Measurements from ENCODE around the gene PLAAT3.
"Not testable (repeated sequence)": the region's sequence is repeated elsewhere in the genome, so short reads cannot be mapped to it uniquely, and the experiment has no call there.

Gene PLAAT3

DNA sequence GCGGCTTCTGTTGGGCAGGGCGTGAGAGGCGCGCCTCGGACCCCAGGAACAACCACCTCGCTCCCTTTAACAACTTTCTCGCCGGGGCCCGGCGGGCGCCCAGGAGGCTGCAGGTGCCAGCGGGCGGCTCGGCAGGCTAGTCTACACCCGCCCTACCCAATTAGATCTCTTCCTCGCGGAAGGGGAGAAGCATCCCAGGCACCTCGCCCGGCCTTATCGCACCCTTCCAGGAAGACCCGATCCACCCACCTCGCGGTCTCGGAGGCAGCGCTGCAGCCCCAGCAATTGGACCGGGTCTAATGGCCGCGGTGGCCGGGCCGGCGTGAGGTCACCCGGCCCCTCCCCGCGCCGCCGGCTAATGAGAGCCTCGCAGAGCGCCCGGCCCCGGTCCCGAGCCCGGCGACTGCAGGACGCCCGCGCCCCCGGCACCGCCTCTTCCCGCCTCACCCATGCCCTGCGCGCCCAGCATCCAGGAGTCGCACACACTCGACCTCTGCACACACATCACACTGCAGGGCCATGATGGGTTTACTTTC, at the start of gene PLAAT3:
PLAAT3 (minus strand) TSS at position 298 of the 536 bp plus-strand sequence. CDS start 419 bp downstream, outside the sequence.
- DNase-seq = peak; percentile 70 to 90

- no peak for DNase-seq
Measured at GRCh38 chr11:63663809-63664208, 49.6 kb upstream of the PLAAT3 start.

DNA sequence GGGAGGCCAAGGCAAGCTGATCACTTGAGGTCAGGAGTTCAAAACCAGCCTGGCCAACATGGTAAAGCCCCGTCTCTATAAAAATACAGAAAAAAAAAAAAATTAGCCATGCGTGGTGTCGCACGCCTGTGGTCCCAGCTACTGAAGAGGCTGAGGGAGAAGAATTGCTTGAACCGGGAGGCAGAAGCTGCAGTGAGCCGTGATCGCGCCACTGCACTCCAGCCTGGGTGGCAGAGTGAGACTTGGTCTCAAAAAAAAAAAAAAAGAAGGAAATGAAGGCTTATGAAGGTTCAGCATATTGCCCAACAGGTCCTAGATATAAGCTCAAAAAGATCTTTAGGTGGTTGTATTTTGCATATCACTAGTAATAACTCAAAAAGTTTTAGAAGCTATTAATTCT, 46.7 kb upstream of the PLAAT3 start:
- no peak for DNase-seq

DNA sequence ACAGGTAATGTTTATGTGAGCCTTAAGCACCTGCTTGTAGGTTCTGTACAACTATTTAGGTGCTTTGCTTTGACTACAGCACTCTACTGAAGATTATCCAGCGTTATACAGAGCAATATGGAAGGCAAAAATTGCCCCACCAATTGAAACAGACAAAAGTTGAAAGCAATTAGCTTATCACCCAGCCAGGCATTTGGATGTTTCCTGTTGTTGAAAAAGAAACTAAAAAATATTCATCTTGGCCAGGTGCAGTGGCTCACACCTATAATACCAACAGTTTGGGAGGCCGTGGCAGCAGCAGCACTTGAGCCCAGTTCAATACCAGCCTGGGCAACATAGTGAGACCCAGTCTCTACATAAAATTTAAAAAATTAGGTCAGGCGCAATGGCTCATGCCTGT, 38.4 kb upstream of the PLAAT3 start:
- no peak for DNase-seq

GRCh38 chr11:63643205-63643604, 29.0 kb upstream of the PLAAT3 start:
- DNase-seq = no peak

DNA sequence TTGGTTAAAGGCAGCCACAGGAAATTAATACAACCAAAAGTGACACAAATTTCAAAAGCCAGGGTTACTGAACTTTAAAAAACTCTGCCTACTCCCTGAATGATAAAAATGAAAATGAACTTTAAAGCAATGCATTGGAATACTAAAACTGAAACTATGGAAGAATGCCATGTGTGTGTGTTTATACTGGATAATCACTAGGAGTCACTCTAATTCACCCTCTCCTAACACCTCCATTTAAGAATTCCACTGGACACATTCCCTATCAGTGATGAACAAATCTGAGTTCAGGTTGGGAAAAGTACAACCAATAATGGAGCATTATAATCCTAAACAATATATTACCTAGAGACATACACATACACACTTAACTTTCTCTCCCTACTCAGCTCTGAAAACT, 27.5 kb upstream of the PLAAT3 start:
- DNase-seq = no peak

- peak in 1 of 2 experiments; percentile 15 for DNase-seq
Measured at GRCh38 chr11:63639199-63639832, 25.1 kb upstream of the PLAAT3 start.

GRCh38 chr11:63638436-63638835, 24.2 kb upstream of the PLAAT3 start:
- DNase-seq = not testable (repeated sequence)

- DNase-seq = peak in 1 of 2 experiments; percentile 55
Measured at GRCh38 chr11:63635762-63636465, 21.7 kb upstream of the PLAAT3 start.

- DNase-seq = no peak
Measured at GRCh38 chr11:63629426-63629825, 15.2 kb upstream of the PLAAT3 start.

- DNase-seq = no peak
Measured at GRCh38 chr11:63623513-63624140, 9.4 kb upstream of the PLAAT3 start.

DNA sequence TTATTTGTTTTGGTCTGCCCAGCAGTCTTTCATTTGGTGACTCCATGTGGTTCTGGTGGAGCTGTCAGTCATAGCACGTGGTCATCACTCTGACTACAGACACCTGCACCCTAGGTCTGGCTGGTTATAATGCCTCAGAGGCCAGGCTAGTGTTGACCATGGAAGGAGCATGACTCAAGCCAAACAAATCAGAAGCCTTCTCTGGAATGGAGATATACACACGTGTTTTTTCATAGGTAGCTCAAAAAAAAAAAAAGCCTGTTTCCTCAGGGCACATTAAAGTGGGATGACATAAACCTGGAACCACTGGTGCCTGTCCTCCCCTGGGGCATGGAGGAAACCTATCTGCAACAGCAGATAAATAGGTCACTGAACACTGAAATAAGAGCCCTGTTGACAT, 8.1 kb upstream of the PLAAT3 start:
- no peak for DNase-seq

GRCh38 chr11:63621071-63621470, 6.8 kb upstream of the PLAAT3 start:
- DNase-seq = no peak

GRCh38 chr11:63619967-63620366, 5.7 kb upstream of the PLAAT3 start:
- no peak for DNase-seq

DNA sequence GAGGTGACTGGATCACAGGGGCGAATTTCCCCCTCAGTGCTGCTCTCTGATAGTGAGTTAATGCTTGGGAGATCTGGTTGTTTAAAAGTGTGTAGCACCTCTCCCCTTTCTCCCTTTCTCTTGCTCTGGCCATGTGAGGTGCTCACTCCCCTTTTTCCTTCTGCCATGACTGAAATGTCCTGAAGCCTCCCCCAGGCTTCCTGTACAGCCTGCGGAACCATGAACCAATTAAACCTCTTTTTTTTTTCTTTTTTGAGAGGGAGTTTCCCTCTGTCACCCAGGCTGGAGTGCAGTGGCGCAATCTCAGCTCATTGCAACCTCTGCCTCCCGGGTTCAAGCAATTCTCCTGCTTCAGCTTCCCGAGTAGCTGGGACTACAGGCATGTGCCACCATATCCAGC, 3.5 kb upstream of the PLAAT3 start:
- DNase-seq = not testable (repeated sequence)

DNA sequence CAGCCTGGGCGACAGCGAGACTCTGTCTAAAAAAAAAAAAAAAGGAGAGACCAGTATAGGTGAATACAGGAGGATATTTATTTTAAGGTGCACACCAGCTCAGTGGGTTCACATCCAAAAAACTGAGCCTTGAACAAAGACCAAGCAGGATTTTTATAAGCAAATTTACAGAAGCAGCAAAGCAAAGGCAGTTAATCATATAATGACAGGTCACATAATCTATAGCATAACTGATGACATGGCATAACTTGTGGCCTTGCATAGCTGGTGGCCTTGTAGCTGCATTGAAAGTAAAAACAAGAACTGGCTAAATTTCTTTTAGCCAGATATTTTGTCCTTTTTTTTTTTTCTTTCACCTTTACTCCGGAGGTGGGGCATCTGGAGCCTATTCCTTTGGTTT, 2.7 kb upstream of the PLAAT3 start:
- no peak for DNase-seq

GRCh38 chr11:63613517-63614135, 607 bp downstream of the PLAAT3 start:
- peak in 1 of 2 experiments; percentile 56 for DNase-seq

GRCh38 chr11:63612181-63612580, 2.1 kb downstream of the PLAAT3 start:
- DNase-seq = no peak

DNA sequence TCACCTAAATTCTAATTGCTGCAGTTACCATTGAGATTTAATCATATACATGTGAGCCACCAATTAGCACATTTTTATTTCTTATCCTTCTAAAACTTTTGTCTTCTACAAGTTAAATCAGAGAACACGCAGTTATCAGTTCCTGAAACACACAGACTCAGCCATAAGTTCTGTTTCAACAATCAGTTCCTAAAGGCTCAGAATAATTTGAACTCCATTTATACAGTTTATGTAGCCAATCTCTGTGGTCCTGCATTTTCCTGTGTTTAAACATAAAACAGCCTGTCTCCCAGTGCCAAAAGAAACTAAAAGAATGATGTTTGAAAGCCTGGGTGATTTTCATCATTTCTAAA, 2.9 kb downstream of the PLAAT3 start:
- no peak for DNase-seq

- DNase-seq = no peak
Measured at GRCh38 chr11:63610604-63611394, 3.4 kb downstream of the PLAAT3 start.

GRCh38 chr11:63609971-63610580, 4.2 kb downstream of the PLAAT3 start:
- no peak for DNase-seq

DNA sequence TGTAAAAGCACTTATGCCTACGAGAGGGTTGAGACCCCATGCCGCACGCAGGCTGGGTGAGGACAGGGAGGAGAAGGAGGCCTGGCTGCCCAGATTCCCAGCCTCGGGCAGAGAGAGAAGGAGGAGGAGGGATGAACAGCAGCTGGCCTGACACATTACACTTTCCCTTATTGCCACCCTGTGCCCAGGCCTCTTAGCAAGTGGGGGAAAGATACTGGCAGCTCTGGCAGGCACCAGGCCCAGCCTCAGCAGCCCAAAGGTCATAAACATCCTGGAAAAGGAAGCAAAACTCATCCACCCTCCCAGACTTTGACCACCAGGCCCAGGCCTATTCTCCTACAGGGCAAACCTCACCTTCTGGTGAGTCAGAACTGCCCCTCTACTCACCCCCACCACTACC, 4.7 kb downstream of the PLAAT3 start:
- no peak for DNase-seq
